CD1c-positive myeloid dendritic cell (primary cell): Measurements from ENCODE around the gene LCMT2.

Source experiments
- DNase-seq: peaks from one replicate; pipeline ENCODE4 v3.0.0-alpha.2; 2016; ENCODE audit errors: extremely low spot score

Gene LCMT2

GRCh38 chr15:43329960-43330779, at the start of gene LCMT2:
LCMT2 (minus strand) TSS chr15:43330573; CDS start chr15:43330489, 84 bp downstream.
- DNase-seq, result peak; percentile 95

GRCh38 chr15:43378601-43379000, 48.2 kb upstream of the LCMT2 start:
- no peak for DNase-seq

- peak; percentile 13 for DNase-seq
Observed at GRCh38 chr15:43376017-43376705, 45.8 kb upstream of the LCMT2 start.

DNA sequence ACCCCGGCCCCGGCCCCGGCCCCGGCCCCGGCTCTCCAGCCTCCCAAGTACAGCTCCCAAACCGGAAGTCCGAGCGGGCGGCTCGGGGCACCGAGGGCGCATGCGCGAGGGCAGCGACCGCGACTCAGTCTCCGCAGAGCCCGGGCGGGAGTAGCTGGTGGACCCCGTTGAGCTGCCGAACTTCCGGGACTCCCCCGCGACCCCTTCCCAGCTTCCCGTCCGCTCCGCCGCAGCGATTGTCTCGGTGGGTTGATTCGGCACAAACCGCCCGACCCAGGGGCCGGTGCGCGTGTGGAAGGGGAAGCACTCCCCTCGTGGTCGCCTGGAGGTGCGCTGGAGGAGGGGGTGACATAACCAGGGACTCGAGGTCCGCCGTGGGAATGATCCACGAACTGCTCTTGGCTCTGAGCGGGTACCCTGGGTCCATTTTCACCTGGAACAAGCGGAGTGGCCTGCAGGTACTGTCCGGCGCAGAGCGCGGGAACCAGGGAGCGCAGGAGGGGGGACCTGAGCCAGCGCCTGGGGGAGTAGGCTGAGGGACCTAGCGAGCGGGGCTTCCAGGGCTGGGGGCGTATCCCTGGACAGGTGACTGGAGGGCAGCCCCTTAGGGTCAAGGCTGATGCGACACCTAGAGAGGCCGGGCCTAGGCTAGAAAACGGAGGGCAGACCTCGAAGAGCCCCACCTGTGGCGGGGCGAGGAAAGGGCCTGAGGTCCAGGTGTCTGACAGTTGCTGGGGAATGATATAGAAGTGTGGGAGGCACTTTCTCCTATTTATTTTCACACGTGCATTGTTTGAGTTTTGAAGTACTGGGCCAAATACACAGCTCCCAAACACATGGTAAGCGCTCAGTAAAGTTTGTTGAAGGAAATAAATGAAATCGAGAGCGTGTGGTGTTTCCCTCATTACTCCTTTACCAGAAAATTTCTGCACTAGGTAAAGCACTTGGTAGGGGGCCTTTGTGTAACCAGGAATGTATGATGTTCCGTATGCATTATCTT, 40.9 kb upstream of the LCMT2 start, which contains the start of the genes TUBGCP4 and ZSCAN29:
Gene TUBGCP4 (plus strand): TSS at position 127 of the 1,000 bp plus-strand sequence. CDS start 254 bp downstream, at position 381.
Gene ZSCAN29 (minus strand): TSS at position 69 of the 1,000 bp plus-strand sequence. CDS start 1,130 bp downstream, outside the sequence.
- DNase-seq, result peak; percentile 89

DNA sequence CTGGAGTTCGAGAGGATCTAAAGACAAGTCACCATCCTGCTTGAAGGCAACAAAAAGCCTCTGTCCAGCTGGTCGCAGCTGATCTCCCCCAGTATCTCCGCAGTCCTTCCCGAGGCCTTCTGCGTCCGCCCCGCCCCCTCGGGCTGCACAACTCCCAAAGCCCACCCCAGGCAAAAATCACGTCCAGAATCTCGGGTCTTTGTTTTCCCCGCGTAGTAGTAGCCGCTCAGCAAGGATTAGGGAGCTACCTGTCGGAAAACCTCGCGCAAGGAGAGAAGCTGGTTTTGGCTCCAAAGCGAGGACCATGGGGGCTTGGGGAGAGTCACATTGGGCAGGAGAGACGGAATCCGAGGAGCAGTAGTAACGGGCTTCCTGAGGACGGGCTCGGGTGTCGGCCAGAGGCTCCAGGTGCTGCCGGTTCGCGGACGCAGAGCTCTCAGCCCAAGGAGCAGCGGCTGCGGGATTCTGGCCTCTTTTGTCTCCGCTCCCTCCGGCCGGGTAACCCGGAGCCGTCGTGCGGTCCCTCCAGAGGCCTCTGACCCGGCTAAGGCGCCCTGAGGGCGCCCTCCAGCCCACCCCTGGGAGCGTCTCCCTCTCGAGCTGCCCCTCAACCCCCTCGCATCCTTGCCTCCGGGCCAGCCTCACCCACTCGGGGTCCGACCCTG, 40.1 kb upstream of the LCMT2 start:
- DNase-seq, result peak; percentile 2

DNA sequence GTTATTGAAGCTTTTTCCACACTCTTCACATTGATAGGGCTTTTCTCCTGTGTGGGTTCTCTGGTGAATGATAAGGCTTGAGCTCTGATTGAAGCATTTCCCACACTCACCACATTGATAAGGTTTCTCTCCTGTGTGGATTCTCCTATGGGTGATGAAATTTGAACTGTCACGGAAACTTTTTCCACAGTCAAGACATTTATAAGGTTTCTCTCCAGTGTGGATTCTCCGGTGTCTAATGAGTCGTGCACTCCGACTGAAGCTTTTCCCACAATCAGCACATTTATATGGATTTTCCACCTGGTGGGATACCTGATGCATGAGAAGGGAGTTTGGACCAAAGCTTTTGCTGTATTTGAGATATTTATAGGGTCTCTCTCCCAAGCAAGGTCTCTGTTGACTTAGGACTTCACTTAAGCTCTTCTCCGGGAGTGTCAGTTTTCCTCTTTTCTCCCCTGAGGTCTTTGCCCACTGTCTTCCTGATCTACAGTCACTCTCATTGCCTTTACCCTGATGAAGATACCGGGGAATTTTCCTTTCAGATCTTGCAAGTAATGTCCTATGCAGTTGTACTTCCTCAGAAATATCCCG, 31.0 kb upstream of the LCMT2 start:
- DNase-seq, result no peak

- no peak for DNase-seq
Observed at GRCh38 chr15:43360821-43361220, 30.4 kb upstream of the LCMT2 start.

GRCh38 chr15:43352693-43353382, 22.5 kb upstream of the LCMT2 start:
- DNase-seq, result no peak

DNA sequence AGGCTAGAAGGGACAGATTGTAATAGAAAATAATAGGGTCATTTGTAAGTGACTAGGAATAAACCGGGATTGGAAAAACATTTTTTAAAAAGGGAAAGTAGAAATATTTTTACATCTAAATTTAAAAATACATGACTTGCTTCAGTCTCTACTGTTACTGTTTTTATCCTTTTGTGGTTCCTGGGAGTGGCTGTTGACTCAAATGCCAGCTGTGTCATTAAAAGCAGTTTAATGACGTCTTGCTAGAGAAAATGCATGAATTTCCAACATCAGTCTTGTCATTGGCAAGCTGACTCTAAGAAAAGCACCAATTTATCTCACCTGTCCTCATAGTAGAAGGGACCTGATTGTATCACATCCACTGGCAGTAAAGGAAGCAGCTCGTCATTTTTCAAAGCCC, 16.7 kb upstream of the LCMT2 start:
- no peak for DNase-seq

GRCh38 chr15:43346305-43346704, 15.9 kb upstream of the LCMT2 start:
- no peak for DNase-seq

- no peak for DNase-seq
Observed at GRCh38 chr15:43330780-43331087, 361 bp upstream of the LCMT2 start.

DNA sequence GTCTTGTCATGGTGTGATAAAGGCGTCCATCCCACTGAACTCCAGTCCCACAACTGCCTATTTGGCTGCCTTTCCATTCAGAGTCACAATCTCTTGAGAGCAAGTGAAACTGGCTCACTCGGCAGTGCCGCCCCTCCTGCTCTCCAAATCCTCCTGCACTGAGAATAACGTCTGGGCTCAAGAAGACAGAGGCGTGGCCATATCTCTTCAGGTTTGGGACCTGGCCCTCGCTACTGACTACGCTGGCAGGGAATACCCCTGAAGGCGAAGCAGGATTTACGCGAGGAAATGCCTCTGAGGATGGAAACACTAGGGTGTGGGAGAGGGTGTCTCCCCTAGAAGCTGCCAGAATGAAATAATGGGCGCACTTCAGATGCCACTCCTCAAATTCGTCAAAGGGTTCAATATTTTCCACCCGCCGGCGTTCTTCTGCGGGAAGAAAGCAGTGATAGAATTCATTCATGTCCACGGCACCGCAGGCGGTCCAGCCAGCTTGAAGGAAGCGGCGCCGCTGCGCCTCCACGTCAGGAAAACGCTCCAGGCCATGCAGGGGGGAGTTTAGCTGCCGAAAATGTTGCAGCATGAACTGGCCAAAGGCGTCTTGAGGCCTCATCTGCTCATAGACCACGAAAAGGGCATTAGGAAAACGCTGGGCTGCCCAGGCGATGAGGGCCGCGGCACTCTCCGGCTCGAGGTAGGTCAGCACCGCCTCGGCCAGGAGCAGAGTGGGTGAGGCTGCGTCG, 985 bp downstream of the LCMT2 start:
- peak; percentile 11 for DNase-seq

GRCh38 chr15:43325039-43325684, 5.2 kb downstream of the LCMT2 start:
- no peak for DNase-seq

DNA sequence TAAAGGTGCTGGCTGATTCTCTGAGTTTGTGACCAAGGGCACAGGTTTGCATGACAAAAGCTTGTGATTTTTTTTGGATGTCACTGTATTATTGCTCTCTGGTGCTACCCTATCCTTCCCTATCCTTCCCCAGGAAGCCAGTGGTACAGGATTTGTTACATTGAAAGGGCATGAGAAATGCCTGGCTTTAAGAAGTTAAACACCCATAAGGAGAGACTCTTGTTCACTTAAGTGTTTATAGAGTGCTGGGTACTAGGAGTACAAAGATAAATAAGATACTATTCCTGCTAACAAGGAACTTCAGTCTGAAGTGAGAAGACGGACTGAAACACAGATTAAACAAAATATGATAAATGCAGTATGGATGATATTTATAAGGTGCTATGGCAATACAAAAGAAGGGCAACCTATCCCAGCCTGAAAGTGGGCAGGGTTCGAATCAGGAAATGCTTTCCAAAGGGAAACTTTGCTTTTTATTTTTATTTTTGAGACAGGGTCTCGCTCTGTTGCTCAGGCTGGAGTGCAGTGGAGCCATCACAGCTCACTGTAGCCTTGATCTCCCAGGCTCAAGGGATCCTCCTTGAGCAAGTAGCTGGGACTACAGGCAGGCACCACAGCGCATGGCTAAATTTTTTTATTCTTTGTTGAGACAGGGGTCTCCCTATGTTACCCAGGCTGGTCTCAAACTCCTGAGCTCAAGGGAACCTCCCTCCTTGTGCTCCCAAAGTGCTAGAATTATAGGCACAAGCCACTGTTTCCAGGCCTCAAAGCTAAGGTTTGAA, 11.2 kb downstream of the LCMT2 start:
- DNase-seq, result no peak

- no peak for DNase-seq
Observed at GRCh38 chr15:43317566-43318184, 12.7 kb downstream of the LCMT2 start.

GRCh38 chr15:43316971-43317346, 13.4 kb downstream of the LCMT2 start:
- no peak for DNase-seq

- DNase-seq, result no peak
Observed at GRCh38 chr15:43316016-43316970, 14.1 kb downstream of the LCMT2 start.
